AG04450 (cell line): ENCODE results near the gene SH3RF2. TPM values are rescaled to one million over a fixed set of nuclear protein-coding genes. Genes with fewer than 3 reads are reported as not detected.

Experiments used
- CTCF ChIA-PET: fragments of 300-600, 350-600 bp; formaldehyde crosslinking; extraction: SDS; loops from one replicate; lab custom pipeline; 2022; ENCODE audit warnings: antibody characterized with exemption, inconsistent platforms; lab: Charles Lee
- POLR2A ChIA-PET: fragments of 350-600 bp; formaldehyde crosslinking; extraction: SDS; loops from one replicate; lab custom pipeline; 2021; ENCODE audit warnings: antibody characterized with exemption, inconsistent platforms; lab: Yijun Ruan, JAX
- DNase-seq: peaks from one replicate; pipeline ENCODE4 v3.0.0-alpha.2; 2011; ENCODE audit warnings: low read depth, low spot score
- H3K27ac ChIP-seq: one replicate; pipeline ENCODE4 v1.5.1; 2012; ENCODE audit warnings: low read depth, low read length, control low read depth
- H3K27me3 ChIP-seq: one replicate; pipeline ENCODE4 v1.6.0; 2012; ENCODE audit warnings: low read length; ENCODE audit not compliant: control insufficient read depth, insufficient read depth
- H3K4me3 ChIP-seq: 2 replicates; pipeline ENCODE4 v1.5.1; 2011; ENCODE audit warnings: mild to moderate bottlenecking, low read depth, low read length, control low read depth
- H3K9me3 ChIP-seq: 2 replicates; pipeline ENCODE4 v1.5.1; 2012; ENCODE audit warnings: low read length; ENCODE audit not compliant: control insufficient read depth, insufficient read depth
- polyA plus RNA-seq: library from polyadenylated mRNA; depleted of rRNA; stranded (reverse); fragments of >200 nt; gene quantifications from 2 replicates; pipeline ENCODE4 v1.2.3, GENCODE V29; 2011
- TF ChIP-seq, protein P1 (sequence below): IDR thresholded peaks from 2 replicates; pipeline ENCODE4 v1.5.1; 2011; ENCODE audit warnings: low read depth, low read length, control low read depth, inconsistent platforms

The SH3RF2 gene
- polyA plus RNA-seq, 1 experiment = 0.87 TPM

DNA sequence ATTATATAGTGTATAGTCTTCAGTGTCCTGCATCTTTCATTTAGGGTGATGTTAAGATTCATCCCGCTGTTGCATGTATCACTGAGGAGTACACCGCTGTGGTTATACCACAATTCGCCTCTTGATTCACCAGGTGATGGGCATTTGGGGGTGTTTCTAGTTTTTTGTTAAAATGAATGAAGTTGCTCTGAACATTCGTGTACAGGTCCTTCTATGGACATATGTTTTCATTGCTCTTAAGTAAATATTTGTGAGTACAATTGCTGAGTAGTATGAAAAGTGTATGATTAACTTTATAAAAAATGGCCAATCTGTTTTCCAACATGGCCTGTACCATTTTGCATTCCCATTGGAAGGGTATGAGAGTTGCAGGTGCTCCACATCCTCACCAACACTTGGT lies 107.3 kb downstream of the SH3RF2 start:
- TF ChIP-seq, protein P1, sequence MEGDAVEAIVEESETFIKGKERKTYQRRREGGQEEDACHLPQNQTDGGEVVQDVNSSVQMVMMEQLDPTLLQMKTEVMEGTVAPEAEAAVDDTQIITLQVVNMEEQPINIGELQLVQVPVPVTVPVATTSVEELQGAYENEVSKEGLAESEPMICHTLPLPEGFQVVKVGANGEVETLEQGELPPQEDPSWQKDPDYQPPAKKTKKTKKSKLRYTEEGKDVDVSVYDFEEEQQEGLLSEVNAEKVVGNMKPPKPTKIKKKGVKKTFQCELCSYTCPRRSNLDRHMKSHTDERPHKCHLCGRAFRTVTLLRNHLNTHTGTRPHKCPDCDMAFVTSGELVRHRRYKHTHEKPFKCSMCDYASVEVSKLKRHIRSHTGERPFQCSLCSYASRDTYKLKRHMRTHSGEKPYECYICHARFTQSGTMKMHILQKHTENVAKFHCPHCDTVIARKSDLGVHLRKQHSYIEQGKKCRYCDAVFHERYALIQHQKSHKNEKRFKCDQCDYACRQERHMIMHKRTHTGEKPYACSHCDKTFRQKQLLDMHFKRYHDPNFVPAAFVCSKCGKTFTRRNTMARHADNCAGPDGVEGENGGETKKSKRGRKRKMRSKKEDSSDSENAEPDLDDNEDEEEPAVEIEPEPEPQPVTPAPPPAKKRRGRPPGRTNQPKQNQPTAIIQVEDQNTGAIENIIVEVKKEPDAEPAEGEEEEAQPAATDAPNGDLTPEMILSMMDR = no peak
- CTCF ChIA-PET = interaction anchor here (1.1 kb wide), 1 partner anchor 1840 kb away, joined by 3 read pairs; no protein-coding TSS in a partner anchor
- POLR2A ChIA-PET = no interaction called here
- H3K9me3 ChIP-seq = no peaks in the 10 kb centered on the region
- no peak overlapping the region for H3K4me3 ChIP-seq
- DNase-seq = no peak
- no peaks in the 10 kb centered on the region for H3K27me3 ChIP-seq
- no peak overlapping the region for H3K27ac ChIP-seq

DNA sequence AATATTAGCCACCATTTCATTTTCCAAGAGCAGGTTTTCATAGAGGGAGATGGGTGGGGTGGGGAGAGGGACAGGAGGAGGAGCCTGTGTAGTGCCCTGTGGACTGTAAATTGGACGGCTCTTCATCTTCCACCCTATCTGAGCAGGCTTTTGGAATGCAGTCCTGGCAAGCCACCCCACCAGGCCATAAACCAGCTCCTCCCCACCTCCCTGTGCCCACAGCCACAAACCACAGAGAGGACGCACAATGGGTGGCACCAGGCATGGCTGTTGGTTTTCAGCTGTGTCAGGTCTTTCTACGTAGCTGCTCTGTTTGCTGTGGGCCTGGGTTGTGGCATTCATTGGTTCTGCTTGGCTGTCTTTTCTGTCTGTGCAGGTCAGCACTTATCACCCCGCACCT lies 111.0 kb downstream of the SH3RF2 start:
- H3K4me3 ChIP-seq = no peak overlapping the region

DNA sequence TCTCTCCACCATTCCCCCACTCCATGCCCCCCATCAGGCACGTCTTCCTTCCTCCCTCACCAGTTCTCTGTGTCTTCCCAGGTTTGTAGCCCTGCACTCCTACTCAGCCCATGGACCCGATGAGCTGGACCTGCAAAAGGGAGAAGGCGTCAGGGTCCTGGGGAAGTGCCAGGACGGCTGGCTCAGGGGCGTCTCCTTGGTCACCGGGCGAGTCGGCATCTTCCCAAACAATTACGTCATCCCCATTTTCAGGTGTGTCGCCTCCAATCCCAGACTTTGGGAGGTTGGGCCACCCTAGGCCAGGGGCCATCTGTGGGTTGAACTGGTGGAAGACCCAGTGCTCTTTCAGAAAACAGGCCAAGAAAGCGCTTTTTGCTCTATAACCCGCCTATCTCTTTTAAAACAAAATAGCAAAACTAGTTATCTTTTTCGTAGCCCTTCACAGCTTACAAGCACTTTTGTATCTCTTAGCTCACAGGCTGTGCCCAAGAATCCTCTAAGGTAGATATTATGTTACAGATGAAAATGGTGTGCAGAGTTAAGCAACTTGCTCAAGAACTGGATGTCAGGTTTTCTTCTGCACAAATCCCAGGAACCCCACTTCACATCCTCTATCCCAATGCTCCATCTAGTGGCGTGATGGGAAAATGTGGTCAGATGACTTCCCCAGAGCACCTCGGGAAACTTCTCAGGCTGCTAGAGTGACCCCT lies 112.8 kb downstream of the SH3RF2 start:
- no peak overlapping the region for H3K4me3 ChIP-seq
- H3K9me3 ChIP-seq = no peaks in the 10 kb centered on the region
- TF ChIP-seq, protein P1 = peak; percentile 86
- H3K27me3 ChIP-seq = no peaks in the 10 kb centered on the region
- ChIA-PET POLR2A (no interaction called here), CTCF (interaction anchor here (0.6 to 7.3 kb wide), 18 partner anchors 8 to 1845 kb away, joined by 3 to 61 read pairs (median 4); no protein-coding TSS in a partner anchor)
- H3K27ac ChIP-seq = no peak overlapping the region
- DNase-seq = peak; percentile 65

More for the DNA sequence above, 111.0 kb downstream of the SH3RF2 start:
- DNase-seq = no peak
- no peaks in the 10 kb centered on the region for H3K27me3 ChIP-seq
- no peaks in the 10 kb centered on the region for H3K9me3 ChIP-seq
- TF ChIP-seq, protein P1 = no peak
- ChIA-PET POLR2A (no interaction called here), CTCF (interaction anchor here (0.6 to 7.3 kb wide), 7 partner anchors 83 to 367 kb away, joined by 3 to 61 read pairs (median 6); no protein-coding TSS in a partner anchor)
- no peak overlapping the region for H3K27ac ChIP-seq

DNA sequence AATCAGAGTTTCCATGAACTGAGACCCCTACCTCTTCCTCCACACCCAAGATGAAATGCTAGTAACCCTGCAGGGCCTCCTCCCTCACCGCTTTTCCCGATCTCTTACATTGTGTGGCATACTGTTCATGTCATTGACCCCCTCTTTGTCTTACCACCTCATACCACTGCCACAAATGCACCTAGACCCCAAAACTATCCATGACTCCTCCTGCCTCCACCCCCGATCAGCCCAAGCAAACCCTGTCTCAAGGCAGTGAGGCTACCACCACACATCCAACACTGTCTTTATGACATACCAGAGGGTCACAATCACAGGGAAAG lies 113.3 kb downstream of the SH3RF2 start:
- DNase-seq = no peak
- CTCF ChIA-PET = interaction anchor here (0.6 to 7.3 kb wide), 9 partner anchors 9 to 1846 kb away, joined by 3 to 61 read pairs (median 7); no protein-coding TSS in a partner anchor
- TF ChIP-seq, protein P1 = no peak
- POLR2A ChIA-PET = no interaction called here
- Histone ChIP-seq H3K9me3 (no peaks in the 10 kb centered on the region), H3K27me3 (no peaks in the 10 kb centered on the region), H3K27ac (no peak overlapping the region), H3K4me3 (no peak overlapping the region)

DNA sequence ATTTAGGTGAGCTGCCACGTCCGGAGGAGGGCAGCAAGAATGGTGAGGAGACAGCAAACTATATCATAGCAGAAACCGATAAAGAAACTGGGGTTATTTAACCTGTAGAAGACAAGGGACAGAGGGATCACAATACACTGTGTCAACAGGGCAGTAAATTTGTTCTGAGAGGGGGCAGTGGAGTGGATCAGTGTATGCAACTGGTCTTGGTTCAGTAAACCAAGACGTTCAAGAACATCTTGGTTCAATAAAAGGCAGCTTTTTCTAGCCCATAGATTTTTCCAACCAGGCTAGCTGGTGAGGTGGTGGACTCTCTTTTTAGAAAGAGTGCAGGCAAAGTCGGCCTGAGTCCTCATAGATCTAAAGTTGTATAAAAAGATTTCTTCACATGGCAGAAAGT lies 113.7 kb downstream of the SH3RF2 start:
- no peak for DNase-seq
- Histone ChIP-seq H3K27me3 (no peaks in the 10 kb centered on the region), H3K9me3 (no peaks in the 10 kb centered on the region), H3K4me3 (no peak overlapping the region), H3K27ac (no peak overlapping the region)
- CTCF ChIA-PET = interaction anchor here (0.8 to 7.3 kb wide), 9 partner anchors 9 to 1846 kb away, joined by 3 to 61 read pairs (median 6); no protein-coding TSS in a partner anchor
- TF ChIP-seq, protein P1 = no peak
- POLR2A ChIA-PET = no interaction called here
